ENCODE measurements around the gene UACA.

The UACA gene

DNA sequence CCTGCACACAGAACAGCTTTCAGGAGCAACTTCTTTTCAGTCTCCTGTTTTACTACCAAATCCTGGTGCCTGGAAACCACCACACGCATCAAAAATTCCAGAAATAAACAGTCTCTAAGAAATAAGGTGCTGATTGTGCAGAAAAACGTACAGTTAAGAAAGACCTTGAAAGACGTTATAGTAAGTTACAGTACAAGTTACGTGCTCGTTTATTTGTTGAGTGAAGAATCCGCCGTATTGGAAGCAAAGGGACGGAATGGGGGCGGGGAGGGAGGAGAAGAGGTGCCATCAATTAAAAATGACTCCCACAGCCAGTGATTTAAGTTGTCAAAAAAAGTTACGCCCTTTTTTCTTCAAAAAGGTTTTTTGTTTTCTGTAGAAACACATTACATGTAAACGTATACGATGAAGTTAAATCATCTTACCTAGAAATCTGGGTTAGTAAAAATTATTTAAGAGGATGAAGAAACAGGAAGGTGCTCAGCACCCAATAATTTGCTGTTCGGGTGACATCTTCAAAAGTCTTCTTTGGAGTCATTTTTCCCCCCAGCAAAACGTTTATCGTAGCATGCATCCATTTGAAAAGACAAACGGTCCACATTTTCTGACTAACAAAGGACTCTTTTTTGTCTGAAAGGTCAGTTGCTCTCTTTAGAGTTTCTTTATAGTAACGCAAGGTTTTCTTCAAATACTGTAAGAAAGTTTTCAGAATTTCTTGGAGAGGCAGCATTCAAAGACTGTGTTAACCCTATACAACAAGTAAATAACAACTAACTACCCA, 782 bp upstream of the UACA start:
- no peaks in the 10 kb centered on the region for H3K36me3 ChIP-seq (ENCODE audit: insufficient read depth, low read depth, low read length)
- H3K27ac ChIP-seq (ENCODE audit: low read length): no peak overlapping the region
- H3K9ac ChIP-seq (ENCODE audit: low read depth, low read length): peak overlapping the region; percentile 78; the same call in 1 of the 2 replicates
- peak overlapping the region; percentile 85 for H3K4me3 ChIP-seq (ENCODE audit: low read length)
- peaks cover 15% of the 10 kb centered on the region; the same call in 1 of the 2 replicates for H3K4me1 ChIP-seq (ENCODE audit: insufficient read depth, low read length)
- no peaks in the 10 kb centered on the region for H3K9me3 ChIP-seq (ENCODE audit: insufficient read depth, low read depth, low read length)
- peaks cover 18% of the 10 kb centered on the region; the same call in 1 of the 2 replicates for H3K27me3 ChIP-seq (ENCODE audit: insufficient read depth, low read length)

DNA sequence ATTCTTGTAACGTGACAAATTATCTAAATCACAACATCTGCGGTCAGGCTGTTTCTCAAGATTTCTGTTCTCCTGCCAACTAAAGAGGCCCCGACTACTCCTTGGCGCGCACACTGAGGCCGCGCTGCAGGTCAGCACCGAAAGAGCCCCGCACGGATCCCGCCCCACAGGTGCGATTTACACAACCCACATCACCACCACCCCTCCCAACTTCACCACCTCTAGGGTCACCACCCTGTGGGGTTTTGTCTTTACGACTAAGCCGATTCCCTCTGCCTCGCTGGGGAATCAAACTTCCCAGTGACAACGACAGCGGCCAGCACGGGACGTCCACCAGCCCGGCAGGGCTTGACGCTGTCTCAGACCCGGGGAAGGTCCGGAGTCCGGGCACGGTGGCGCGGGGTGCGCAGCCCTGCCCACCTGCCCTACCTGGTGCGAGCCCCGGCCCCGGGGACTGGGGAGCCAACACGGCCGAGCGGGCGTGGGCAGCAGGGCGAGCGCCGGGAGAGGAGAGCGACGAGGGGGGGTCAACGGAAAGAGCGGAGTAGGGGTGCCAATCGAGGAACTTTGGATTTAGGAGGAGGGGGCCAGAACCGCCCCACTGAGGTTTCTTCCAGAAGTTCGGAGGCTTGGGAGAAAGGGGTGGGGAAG, 764 bp downstream of the UACA start:
- H3K36me3 ChIP-seq (ENCODE audit: insufficient read depth, low read depth, low read length): no peaks in the 10 kb centered on the region
- H3K4me3 ChIP-seq (ENCODE audit: low read length): peak overlapping the region; percentile 85
- H3K4me1 ChIP-seq (ENCODE audit: insufficient read depth, low read length): peaks cover 23% of the 10 kb centered on the region
- H3K27me3 ChIP-seq (ENCODE audit: insufficient read depth, low read length): peaks cover 18% of the 10 kb centered on the region; the same call in 1 of the 2 replicates
- H3K9ac ChIP-seq (ENCODE audit: low read depth, low read length): peak overlapping the region; percentile 69; the same call in 1 of the 2 replicates
- H3K9me3 ChIP-seq (ENCODE audit: insufficient read depth, low read depth, low read length): no peaks in the 10 kb centered on the region
- H3K27ac ChIP-seq (ENCODE audit: low read length): no peak overlapping the region

DNA sequence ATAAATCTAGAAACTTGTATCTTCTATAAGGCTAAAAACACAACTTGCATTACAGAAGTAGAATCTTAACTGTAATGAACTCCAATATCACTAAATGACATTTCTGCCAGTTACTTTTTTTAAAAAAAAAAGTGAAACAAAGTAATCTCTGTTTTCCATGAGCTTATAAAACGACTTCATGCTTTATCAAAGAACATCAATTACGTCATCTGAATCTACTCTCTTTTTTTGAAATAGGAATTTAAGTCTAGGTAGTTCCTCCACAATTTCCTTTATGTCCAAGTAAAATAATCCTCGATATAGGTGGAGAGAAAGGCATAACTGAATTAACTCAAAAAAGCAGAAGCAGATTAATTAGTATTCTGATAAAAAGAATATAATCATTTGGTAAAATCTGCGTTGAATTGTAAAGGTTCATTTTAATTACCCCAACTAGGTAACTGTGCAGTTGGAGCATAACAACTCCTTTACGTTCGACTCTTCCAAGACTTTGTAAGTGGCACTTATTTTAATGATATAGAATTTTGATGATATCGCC, 1.4 kb downstream of the UACA start:
- Histone ChIP-seq H3K36me3 (ENCODE audit: insufficient read depth, low read depth, low read length) (no peaks in the 10 kb centered on the region), H3K4me1 (ENCODE audit: insufficient read depth, low read length) (peaks cover 23% of the 10 kb centered on the region), H3K9ac (ENCODE audit: low read depth, low read length) (peak overlapping the region; percentile 69; the same call in 1 of the 2 replicates), H3K9me3 (ENCODE audit: insufficient read depth, low read depth, low read length) (no peaks in the 10 kb centered on the region), H3K27me3 (ENCODE audit: insufficient read depth, low read length) (peaks cover 18% of the 10 kb centered on the region; the same call in 1 of the 2 replicates), H3K27ac (ENCODE audit: low read length) (no peak overlapping the region), H3K4me3 (ENCODE audit: low read length) (peak overlapping the region; percentile 85)

DNA sequence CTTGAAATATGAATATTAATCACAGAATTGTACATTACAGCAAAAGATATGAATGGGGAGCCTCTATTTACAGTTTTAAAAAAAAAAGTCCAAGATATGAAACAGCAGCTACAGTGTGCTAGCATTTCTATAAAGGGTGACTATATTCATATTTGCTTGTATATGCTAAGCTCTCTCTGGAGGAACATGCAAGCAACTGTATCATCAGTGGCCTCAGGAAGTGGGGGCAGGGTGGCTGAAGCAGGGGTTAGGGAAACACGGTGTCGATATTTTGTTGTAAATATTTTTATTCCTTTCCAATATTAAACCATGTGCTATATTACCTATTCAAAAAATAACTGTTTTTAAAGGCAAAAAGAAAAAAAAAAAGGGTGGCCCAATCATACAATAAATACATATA, 2.3 kb downstream of the UACA start:
- no peak overlapping the region for H3K9ac ChIP-seq (ENCODE audit: low read depth, low read length)
- no peak overlapping the region for H3K27ac ChIP-seq (ENCODE audit: low read length)
- peaks cover 23% of the 10 kb centered on the region for H3K4me1 ChIP-seq (ENCODE audit: insufficient read depth, low read length)
- no peak overlapping the region for H3K4me3 ChIP-seq (ENCODE audit: low read length)
- no peaks in the 10 kb centered on the region for H3K36me3 ChIP-seq (ENCODE audit: insufficient read depth, low read depth, low read length)
- H3K9me3 ChIP-seq (ENCODE audit: insufficient read depth, low read depth, low read length): no peaks in the 10 kb centered on the region
- H3K27me3 ChIP-seq (ENCODE audit: insufficient read depth, low read length): peaks cover 18% of the 10 kb centered on the region; the same call in 1 of the 2 replicates

DNA sequence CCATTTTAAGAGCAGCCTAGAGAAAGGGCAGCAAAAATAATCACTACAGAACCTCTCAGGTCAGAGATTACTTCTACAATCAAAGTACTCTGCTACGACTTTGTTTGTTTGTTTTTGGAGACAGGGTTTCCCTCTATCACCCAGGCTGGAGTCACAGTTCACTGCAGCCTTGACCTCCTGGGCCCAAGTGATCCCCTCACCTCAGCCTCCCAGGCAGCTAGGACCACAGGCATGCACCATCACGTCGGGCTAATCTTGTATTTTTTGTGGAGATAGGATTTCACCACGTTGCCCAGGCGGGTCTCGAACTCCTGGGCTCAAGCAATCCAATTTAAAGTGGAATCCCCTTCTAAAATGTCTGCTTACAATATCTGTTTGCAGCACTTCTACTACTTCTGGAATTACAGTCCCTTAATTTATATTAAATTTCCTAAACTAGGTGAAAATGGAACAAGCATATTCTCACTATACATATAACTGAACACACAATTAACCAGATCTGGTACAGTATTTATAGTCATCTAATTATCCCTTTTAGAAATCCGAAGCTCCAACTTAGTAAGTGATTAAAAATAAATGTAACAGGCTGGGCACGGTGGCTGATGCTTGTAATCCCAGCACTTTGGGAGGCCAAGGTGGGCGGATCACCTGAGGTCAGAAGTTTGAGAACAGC, 4.4 kb downstream of the UACA start:
- Histone ChIP-seq H3K27me3 (ENCODE audit: insufficient read depth, low read length) (peaks cover 18% of the 10 kb centered on the region; the same call in 1 of the 2 replicates), H3K4me3 (ENCODE audit: low read length) (no peak overlapping the region), H3K9me3 (ENCODE audit: insufficient read depth, low read depth, low read length) (no peaks in the 10 kb centered on the region), H3K27ac (ENCODE audit: low read length) (no peak overlapping the region), H3K36me3 (ENCODE audit: insufficient read depth, low read depth, low read length) (no peaks in the 10 kb centered on the region), H3K4me1 (ENCODE audit: insufficient read depth, low read length) (peaks cover 13% of the 10 kb centered on the region), H3K9ac (ENCODE audit: low read depth, low read length) (no peak overlapping the region)

DNA sequence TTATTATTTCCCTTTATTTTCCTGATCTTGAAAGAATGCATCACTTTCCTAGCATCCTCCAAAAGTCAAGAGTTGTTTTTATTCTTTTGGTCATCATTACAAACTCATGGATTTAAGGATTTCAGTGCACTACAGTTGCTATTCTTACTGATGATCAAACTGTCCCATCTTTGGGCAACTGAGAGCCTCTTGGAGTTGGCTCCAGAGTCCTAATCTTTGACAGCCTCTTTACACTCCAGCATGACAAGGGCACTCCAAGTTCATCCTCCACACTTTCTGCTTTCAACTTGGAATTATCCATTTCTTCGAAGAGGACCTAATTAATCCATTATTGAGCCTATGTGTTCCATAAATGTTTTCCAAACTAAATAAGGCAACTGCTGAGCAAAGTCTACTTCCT, 5.7 kb downstream of the UACA start:
- H3K9ac ChIP-seq (ENCODE audit: low read depth, low read length): no peak overlapping the region
- peaks cover 17% of the 10 kb centered on the region; the same call in 1 of the 2 replicates for H3K27me3 ChIP-seq (ENCODE audit: insufficient read depth, low read length)
- no peaks in the 10 kb centered on the region for H3K36me3 ChIP-seq (ENCODE audit: insufficient read depth, low read depth, low read length)
- H3K27ac ChIP-seq (ENCODE audit: low read length): no peak overlapping the region
- H3K4me1 ChIP-seq (ENCODE audit: insufficient read depth, low read length): peaks cover 13% of the 10 kb centered on the region
- H3K9me3 ChIP-seq (ENCODE audit: insufficient read depth, low read depth, low read length): no peaks in the 10 kb centered on the region
- H3K4me3 ChIP-seq (ENCODE audit: low read length): no peak overlapping the region

DNA sequence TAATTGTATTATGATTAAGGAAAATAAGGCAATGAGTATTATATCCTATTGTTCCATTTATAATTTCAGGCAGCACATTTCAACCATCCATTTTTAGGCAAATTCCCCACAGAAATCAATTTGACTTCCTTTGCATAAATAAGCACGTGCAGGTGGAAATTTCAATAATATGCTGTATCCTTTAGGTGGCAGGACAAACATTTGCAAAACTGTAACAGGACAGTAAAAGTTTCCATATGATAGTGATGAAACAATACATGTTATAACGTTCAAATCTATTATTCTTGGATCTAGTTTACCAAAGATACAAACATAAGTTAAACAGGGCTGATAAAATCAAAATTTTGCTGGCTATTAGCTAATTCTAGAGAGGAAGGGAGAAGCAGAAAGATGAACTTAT, 8.5 kb downstream of the UACA start:
- Histone ChIP-seq H3K9me3 (ENCODE audit: insufficient read depth, low read depth, low read length) (no peaks in the 10 kb centered on the region), H3K4me3 (ENCODE audit: low read length) (no peak overlapping the region), H3K27ac (ENCODE audit: low read length) (no peak overlapping the region), H3K9ac (ENCODE audit: low read depth, low read length) (no peak overlapping the region), H3K4me1 (ENCODE audit: insufficient read depth, low read length) (peaks cover 9% of the 10 kb centered on the region), H3K27me3 (ENCODE audit: insufficient read depth, low read length) (no peaks in the 10 kb centered on the region), H3K36me3 (ENCODE audit: insufficient read depth, low read depth, low read length) (no peaks in the 10 kb centered on the region)

DNA sequence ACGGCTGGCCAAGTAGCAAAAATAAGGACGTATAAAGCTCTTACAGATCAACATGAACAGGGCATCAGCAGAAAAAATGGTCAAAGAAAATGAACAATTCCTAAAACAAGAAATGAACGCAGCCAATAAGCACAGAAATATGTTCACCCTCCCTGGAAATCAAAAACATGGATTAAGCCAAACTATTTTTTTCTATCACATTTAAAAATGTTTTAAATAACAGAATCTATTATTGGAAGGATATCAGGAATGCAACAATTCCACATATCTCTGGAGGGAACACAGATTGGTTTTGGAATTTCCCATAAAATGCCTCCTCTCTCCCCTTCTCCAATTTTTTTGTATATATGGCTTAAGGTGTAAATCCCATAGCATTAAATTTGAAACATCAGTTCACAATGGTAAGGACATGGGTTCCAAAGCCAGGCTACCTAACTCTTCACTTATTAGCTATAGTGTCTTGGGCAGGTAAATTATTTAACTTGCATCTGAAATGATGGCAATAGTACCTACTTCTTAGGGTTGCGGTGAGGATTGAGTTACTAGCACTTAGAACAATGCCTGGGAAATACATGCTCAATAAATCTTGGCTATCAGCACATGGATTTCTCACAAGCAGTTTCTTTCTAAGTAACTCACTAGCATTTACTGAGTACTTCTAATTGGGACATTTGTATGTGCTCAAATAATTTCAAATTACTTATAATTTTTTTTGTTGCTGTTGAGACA, 10.1 kb downstream of the UACA start:
- H3K27me3 ChIP-seq (ENCODE audit: insufficient read depth, low read length): no peaks in the 10 kb centered on the region
- no peak overlapping the region for H3K4me3 ChIP-seq (ENCODE audit: low read length)
- no peaks in the 10 kb centered on the region for H3K36me3 ChIP-seq (ENCODE audit: insufficient read depth, low read depth, low read length)
- H3K4me1 ChIP-seq (ENCODE audit: insufficient read depth, low read length): no peaks in the 10 kb centered on the region
- no peaks in the 10 kb centered on the region for H3K9me3 ChIP-seq (ENCODE audit: insufficient read depth, low read depth, low read length)
- H3K27ac ChIP-seq (ENCODE audit: low read length): no peak overlapping the region
- no peak overlapping the region for H3K9ac ChIP-seq (ENCODE audit: low read depth, low read length)

DNA sequence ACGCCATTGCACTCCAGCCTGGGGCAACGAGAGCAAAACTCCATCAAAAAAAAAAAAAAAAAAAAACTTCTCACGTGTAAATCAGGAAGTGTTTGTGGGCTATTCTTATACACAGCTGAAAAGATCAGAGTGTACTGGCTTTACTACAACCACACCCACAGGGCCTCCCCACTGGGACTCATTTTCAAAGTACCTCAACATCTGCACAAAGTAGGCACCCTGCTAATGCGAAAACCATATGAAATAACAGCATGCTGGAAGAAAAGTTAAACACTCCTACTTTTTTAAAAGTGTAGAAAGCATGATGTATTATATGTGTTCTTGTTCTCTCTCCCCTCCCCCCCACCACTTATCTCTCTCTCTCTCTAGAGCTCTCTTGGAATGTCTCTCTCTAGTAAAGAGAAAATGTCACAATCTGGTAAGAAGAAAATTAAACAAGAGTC, 11.1 kb downstream of the UACA start:
- no peak overlapping the region for H3K27ac ChIP-seq (ENCODE audit: low read length)
- no peaks in the 10 kb centered on the region for H3K36me3 ChIP-seq (ENCODE audit: insufficient read depth, low read depth, low read length)
- H3K4me1 ChIP-seq (ENCODE audit: insufficient read depth, low read length): no peaks in the 10 kb centered on the region
- H3K9ac ChIP-seq (ENCODE audit: low read depth, low read length): no peak overlapping the region
- no peaks in the 10 kb centered on the region for H3K9me3 ChIP-seq (ENCODE audit: insufficient read depth, low read depth, low read length)
- no peak overlapping the region for H3K4me3 ChIP-seq (ENCODE audit: low read length)
- H3K27me3 ChIP-seq (ENCODE audit: insufficient read depth, low read length): no peaks in the 10 kb centered on the region

DNA sequence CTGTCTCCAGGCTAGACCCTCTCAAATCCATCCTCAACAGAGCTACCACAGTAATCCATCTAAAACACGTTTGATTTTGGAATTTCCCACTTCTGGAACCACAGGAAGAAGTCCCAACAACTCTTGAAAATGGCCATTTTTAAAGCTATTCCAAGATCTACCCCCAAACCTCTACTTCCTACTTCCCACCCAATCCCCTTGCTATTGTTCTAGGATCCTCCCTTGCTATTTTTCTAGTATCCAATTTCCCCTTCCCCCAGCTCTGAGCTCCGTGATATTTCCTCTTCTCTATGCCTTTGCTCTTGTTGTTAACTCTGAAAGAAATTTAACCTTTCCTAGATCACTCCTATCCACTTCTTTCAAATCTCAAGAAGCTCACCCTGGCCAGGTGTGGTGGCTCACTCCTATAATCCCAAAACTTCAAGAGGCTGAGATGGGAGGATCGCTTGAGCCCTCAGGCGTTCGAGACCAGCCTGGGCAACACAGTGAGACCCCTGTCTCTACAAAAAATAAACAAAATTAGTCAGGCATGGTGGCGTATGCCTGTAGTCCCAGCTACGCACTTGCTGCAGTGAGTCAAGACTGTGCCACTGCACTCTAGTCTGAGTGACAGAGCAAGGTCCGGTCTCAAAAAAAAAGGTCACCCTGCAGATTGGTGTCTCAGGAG, 13.0 kb downstream of the UACA start:
- H3K27ac ChIP-seq (ENCODE audit: low read length): no peak overlapping the region

More for the DNA sequence above, 13.0 kb downstream of the UACA start:
- H3K9ac ChIP-seq (ENCODE audit: low read depth, low read length): no peak overlapping the region
- H3K36me3 ChIP-seq (ENCODE audit: insufficient read depth, low read depth, low read length): no peaks in the 10 kb centered on the region
- no peaks in the 10 kb centered on the region for H3K27me3 ChIP-seq (ENCODE audit: insufficient read depth, low read length)
- no peaks in the 10 kb centered on the region for H3K9me3 ChIP-seq (ENCODE audit: insufficient read depth, low read depth, low read length)
- H3K4me3 ChIP-seq (ENCODE audit: low read length): no peak overlapping the region
- no peaks in the 10 kb centered on the region for H3K4me1 ChIP-seq (ENCODE audit: insufficient read depth, low read length)
